HG02571 (cell line): ENCODE data around the gene RGPD6.
"Not testable (repeated sequence)": the region's sequence is repeated elsewhere in the genome, so short reads cannot be mapped to it uniquely, and the experiment has no call there.

Experiments
- ATAC-seq: cut with Tn5 transposase; IDR thresholded peaks from one replicate; pipeline ENCODE4 v1.9.1; 2021; ENCODE audit warnings: mild to moderate bottlenecking, moderate library complexity; ENCODE audit not compliant: unreplicated experiment

The RGPD6 gene

DNA sequence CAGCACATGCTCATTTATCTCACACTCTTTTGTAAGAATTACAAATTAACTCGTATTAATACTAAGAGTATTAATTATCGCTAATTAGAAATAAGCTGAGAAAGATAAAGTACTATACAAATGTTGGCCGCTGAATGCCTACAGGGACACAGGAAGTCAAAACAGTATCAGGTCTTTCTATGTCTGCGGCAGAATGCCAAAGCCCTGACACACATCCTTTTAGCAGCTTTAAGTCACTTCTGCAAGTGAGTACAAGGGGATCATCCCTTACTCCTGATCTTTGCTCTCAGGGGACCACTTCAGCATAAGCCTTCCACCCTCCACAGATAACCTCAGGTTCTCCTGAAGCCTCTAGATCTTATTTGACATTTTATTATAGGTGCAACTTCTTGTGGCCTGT, 94.3 kb downstream of the RGPD6 start:
- ATAC-seq, result not testable (repeated sequence)

DNA sequence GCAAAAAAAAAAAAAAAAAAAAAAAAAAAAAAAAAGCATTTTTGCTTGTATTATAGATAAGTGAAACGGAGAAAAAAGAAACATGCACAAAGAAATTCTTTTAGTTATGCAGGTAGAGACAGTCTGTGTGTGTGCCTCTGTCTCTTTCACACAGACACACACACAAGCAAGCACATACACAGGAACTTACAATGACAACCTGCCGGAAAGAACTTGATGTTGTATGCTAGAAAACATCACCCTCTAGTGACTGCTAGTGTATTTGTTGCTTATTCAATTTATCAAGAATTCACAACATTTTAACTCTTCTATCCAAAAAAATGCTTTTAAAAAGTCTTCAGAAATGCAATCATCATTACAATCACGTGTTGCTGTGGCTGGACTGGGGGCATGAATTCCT, 95.8 kb downstream of the RGPD6 start:
- not testable (repeated sequence) for ATAC-seq

- not testable (repeated sequence) for ATAC-seq
Measured at GRCh38 chr2:110480084-110480483, 96.9 kb downstream of the RGPD6 start.

- not testable (repeated sequence) for ATAC-seq
Measured at GRCh38 chr2:110477370-110477769, 99.7 kb downstream of the RGPD6 start.

DNA sequence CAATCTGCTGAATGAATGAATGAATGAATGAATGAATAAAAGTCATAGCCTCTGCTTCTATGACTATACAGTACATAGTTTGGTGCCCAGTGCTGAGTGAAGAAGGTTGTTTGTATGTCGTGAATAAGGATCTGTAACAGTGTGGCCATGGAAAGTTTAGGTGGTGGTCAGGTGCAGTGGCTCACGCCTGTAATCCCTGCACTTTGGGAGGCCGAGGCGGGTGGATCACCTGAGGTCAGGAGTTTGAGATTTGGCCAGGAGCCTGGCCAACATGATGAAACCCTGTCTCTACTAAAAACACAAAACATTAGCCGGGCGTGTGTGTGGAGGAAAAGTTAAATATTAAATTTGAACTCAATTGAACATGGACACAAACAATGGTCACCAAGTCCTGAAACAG, 100.1 kb downstream of the RGPD6 start:
- not testable (repeated sequence) for ATAC-seq

GRCh38 chr2:110475627-110476359, 101.2 kb downstream of the RGPD6 start:
- not testable (repeated sequence) for ATAC-seq

- ATAC-seq, result peak; percentile 97
Measured at GRCh38 chr2:110474898-110475297, 102.1 kb downstream of the RGPD6 start.

GRCh38 chr2:110473059-110473358, 104.0 kb downstream of the RGPD6 start:
- ATAC-seq, result not testable (repeated sequence)

GRCh38 chr2:110472171-110473058, 104.6 kb downstream of the RGPD6 start, which contains the start of gene LIMS4:
Gene LIMS4, minus strand, starts transcription at chr2:110472816. Its CDS starts 38 bp downstream, at chr2:110472778.
- not testable (repeated sequence) for ATAC-seq

GRCh38 chr2:110468921-110469320, 108.1 kb downstream of the RGPD6 start:
- ATAC-seq, result not testable (repeated sequence)

DNA sequence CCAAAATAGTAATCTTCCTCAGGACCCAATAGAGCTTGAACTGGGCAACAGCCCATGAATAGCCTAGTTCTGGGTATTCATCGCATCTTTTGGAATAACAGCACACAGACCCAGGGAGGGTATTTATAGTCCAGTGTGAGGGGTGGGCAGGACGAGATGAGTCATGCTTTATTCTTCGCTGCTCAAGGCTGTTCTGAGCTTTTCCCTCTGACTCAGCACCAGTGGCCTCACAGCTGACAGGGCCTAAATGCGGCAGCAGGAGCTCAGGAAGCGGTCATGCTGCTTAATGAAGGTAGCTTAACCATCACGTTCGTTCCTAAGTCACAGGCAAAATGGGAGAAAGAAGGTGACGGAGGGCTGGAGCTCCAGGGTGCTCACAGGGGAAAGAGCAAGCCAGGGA, 111.7 kb downstream of the RGPD6 start:
- peak; percentile 85 for ATAC-seq
